Measurements from ENCODE around the gene ABCA2. TPM values are rescaled to one million over a fixed set of nuclear protein-coding genes. Genes with fewer than 3 reads are reported as not detected.

The ABCA2 gene
- total RNA-seq, 4 donors from 2014 or later, result 136 to 291 (median 196) TPM

GRCh38 chr9:137052998-137053943 is 25.2 kb upstream of the ABCA2 start:
- Histone ChIP-seq H3K27ac (peak overlapping the region; percentile 76 to 92 (median 88)), H3K4me3 (peak overlapping the region; percentile 32 to 55 (median 40)), H3K4me1 (peaks cover 3 to 82% (median 35%) of the 10 kb centered on the region in 4 donors), H3K36me3 (no peaks in the 10 kb centered on the region), H3K9me3 (no peaks in the 10 kb centered on the region), H3K27me3 (peaks cover 0 to 35% of the 10 kb centered on the region in 2 donors)
- no peak for TF ChIP-seq EP300 (IDR thresholded peaks at IDR 0.05)
- no peak for TF ChIP-seq POLR2A (IDR thresholded peaks at IDR 0.05)
- no peak for TF ChIP-seq CTCF (IDR thresholded peaks at IDR 0.05)
- 23 to 24% methylated on average over 20 to 26 of the region's 71 CpGs for WGBS, 2 donors
- no peak for DNase-seq (ENCODE audit: low spot score in 2 of 2)

DNA sequence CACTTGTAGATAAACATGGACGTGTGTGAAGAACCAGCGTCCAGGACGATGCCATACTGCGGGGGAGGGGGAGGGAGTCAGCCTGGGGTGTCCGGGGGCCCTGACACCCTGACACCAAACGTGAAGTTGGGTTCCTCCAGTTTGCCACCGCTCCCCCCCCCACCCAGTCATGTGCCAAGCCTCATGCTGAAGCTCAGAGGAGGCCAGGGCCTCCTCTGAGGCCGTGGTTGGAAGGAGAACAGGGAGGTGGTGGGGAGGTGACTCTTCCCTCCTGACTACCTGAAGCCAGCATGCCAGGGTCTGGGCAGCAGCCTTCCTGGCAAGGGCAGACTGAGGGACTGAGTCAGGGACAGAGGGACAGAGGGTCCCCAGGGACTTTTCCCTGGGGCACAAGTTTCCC is 24.3 kb upstream of the ABCA2 start:
- WGBS, 2 donors, result 63 to 75% methylated on average over 8 of the region's 8 CpGs
- no peak for DNase-seq (ENCODE audit: low spot score in 2 of 2)
- Histone ChIP-seq H3K9me3 (no peaks in the 10 kb centered on the region), H3K27ac (peak overlapping the region in 1 of 4 donors; percentile 17), H3K4me3 (no peak overlapping the region), H3K36me3 (no peaks in the 10 kb centered on the region), H3K4me1 (peaks cover 3 to 75% (median 35%) of the 10 kb centered on the region in 4 donors), H3K27me3 (peaks cover 0 to 39% of the 10 kb centered on the region in 2 donors)
- TF ChIP-seq EP300 (IDR thresholded peaks at IDR 0.05), result no peak
- TF ChIP-seq CTCF (IDR thresholded peaks at IDR 0.05), result no peak
- TF ChIP-seq POLR2A (IDR thresholded peaks at IDR 0.05), result no peak

DNA sequence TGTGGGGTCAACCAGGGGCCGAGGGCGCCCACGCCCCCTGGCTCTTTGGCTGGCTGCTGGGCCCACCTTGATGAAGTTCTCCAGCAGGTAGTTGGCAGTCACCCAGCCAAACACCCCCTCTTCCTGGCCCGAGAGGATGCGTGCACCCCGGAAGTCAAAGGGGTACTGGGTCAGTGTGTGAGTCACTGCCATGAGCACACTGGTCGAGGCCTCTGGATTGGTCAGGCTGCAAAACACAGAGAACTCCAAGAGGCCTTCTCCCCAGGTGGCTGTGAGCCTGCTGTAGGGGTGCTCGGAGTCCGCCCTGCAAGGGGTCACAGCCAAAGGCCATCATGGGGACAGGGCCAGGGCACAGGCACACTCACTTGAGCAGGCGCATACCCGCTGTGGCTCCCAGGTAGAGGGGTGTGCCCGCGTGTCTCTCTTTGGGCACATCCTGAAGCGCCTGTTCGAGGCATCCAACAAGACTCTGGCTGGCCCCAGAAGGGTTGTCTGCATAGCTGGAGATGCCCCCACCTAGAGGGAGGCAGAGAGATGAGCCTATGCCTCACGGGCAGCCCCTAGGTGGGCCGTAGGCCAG is 23.2 kb upstream of the ABCA2 start:
- TF ChIP-seq EP300 (IDR thresholded peaks at IDR 0.05), result no peak
- TF ChIP-seq CTCF (IDR thresholded peaks at IDR 0.05), result no peak
- no peak for TF ChIP-seq POLR2A (IDR thresholded peaks at IDR 0.05)
- Histone ChIP-seq H3K4me3 (no peak overlapping the region), H3K27ac (no peak overlapping the region), H3K36me3 (no peaks in the 10 kb centered on the region), H3K27me3 (peaks cover 0 to 39% of the 10 kb centered on the region in 2 donors), H3K9me3 (no peaks in the 10 kb centered on the region), H3K4me1 (peaks cover 3 to 72% (median 38%) of the 10 kb centered on the region in 4 donors)
- WGBS, 2 donors, result 71 to 89% methylated on average over 9 to 12 of the region's 17 CpGs
- DNase-seq (ENCODE audit: low spot score in 2 of 2), result no peak

DNA sequence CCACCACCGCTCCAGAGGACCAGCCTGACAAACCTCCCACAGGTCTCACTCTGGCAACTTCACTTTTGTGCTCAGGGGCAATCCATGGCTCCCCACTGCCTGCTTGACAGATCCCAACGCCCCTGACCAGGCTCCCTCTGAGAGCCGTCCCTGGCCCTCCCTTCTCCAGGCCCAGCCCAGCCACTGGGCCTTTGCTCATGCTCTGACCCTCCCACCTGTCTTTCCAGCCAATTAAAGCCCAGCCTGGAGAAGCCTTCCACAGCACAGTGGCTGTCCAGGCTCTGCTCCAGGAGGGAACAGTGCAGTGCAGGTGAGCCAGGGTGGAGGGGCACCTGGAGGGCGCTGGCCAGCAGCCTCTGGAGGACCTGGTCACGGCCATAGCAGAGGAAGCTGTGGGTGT is 22.5 kb upstream of the ABCA2 start:
- peaks cover 0 to 39% of the 10 kb centered on the region in 2 donors for H3K27me3 ChIP-seq

More for the DNA sequence above, 22.5 kb upstream of the ABCA2 start:
- TF ChIP-seq EP300 (IDR thresholded peaks at IDR 0.05) (no peak), CTCF (IDR thresholded peaks at IDR 0.05) (no peak), POLR2A (IDR thresholded peaks at IDR 0.05) (no peak)
- 65 to 80% methylated on average over 2 to 5 of the region's 5 CpGs for WGBS, 2 donors
- Histone ChIP-seq H3K9me3 (no peaks in the 10 kb centered on the region), H3K4me1 (peaks cover 3 to 69% (median 35%) of the 10 kb centered on the region in 4 donors), H3K27ac (peak overlapping the region in 1 of 4 donors; percentile 37), H3K4me3 (no peak overlapping the region), H3K36me3 (no peaks in the 10 kb centered on the region)
- DNase-seq (ENCODE audit: low spot score in 2 of 2), result no peak
